ENCODE data around the gene PSMA5. TPM values are rescaled to one million over a fixed set of nuclear protein-coding genes. Genes with fewer than 3 reads are reported as not detected.

The PSMA5 gene
- polyA plus RNA-seq, 3 donors, result 36.6 to 119 (median 118) TPM

DNA sequence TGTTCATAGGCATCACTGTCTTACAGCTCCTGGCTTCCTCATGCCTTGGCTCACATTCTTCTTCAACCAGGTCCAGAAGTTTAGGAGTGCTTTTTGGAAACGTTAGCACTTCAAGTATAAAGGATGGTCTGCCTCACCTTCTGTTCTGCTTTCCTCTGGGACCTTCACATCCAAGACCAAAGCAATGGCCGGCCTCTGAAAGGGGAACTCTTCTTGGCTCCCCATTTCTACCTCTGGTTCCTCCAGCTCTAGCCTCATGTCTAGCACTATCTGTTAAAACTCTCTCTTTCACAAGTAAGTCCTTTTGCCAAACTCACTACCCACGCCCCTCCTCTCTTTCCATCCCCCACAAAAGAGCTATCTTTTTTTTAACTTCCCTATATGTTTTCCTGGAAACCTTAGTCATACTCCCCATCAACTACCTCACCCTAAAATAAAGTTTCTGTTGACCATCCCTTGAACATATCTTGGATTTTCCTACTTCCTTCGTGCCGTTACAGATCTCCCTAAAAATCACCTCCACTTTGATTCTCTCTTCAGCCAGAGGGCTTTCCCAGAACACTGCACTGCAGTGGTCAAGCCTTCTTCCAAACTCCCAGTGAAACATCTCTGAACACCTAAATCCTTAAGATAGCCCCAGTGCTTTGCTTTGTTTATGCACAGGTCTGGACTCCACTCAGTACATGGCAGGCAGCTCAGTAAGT is 36.5 kb downstream of the PSMA5 start:
- H3K27me3 ChIP-seq (ENCODE audit: control insufficient read depth in 2 of 2, insufficient read depth in 2 of 2, low read length in 2 of 2), result no peaks in the 10 kb centered on the region
- peak overlapping the region; percentile 39 to 84 for H3K27ac ChIP-seq (ENCODE audit: low read depth in 1 of 2, low read length in 2 of 2)
- peaks cover 6 to 12% of the 10 kb centered on the region in 2 donors for H3K36me3 Mint-ChIP-seq
- no peaks in the 10 kb centered on the region for H3K27me3 Mint-ChIP-seq (ENCODE audit: low read depth in 3 of 3)
- H3K4me2 ChIP-seq (replicated peaks; ENCODE audit: extremely low read depth, low read length, poor library complexity, severe bottlenecking), result peak overlapping the region; percentile 68
- intact Hi-C loops (cut with micrococcal nuclease), result no loop called here
- H3K27ac Mint-ChIP-seq, result peak overlapping the region; percentile 72 to 91 (median 89)
- peak overlapping the region in 1 of 3 experiments; percentile 68 for H3K4me3 ChIP-seq (replicated peaks in 1 of 3; ENCODE audit: low read depth in 2 of 3, low read length in 3 of 3)
- H3K4me1 ChIP-seq (ENCODE audit: control insufficient read depth in 1 of 2, insufficient read depth in 2 of 2, low read length in 2 of 2), result peaks cover 68 to 76% of the 10 kb centered on the region in 2 donors
- peaks cover 86% of the 10 kb centered on the region for H3K4me1 Mint-ChIP-seq
- no peaks in the 10 kb centered on the region for H3K9me3 Mint-ChIP-seq
- peaks cover 38% of the 10 kb centered on the region for H4K20me1 ChIP-seq (ENCODE audit: insufficient read depth, low read length)
- TF ChIP-seq, protein P1, sequence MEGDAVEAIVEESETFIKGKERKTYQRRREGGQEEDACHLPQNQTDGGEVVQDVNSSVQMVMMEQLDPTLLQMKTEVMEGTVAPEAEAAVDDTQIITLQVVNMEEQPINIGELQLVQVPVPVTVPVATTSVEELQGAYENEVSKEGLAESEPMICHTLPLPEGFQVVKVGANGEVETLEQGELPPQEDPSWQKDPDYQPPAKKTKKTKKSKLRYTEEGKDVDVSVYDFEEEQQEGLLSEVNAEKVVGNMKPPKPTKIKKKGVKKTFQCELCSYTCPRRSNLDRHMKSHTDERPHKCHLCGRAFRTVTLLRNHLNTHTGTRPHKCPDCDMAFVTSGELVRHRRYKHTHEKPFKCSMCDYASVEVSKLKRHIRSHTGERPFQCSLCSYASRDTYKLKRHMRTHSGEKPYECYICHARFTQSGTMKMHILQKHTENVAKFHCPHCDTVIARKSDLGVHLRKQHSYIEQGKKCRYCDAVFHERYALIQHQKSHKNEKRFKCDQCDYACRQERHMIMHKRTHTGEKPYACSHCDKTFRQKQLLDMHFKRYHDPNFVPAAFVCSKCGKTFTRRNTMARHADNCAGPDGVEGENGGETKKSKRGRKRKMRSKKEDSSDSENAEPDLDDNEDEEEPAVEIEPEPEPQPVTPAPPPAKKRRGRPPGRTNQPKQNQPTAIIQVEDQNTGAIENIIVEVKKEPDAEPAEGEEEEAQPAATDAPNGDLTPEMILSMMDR (IDR thresholded peaks at IDR 0.05), result no peak
- H3K36me3 ChIP-seq (replicated peaks in 1 of 2; ENCODE audit: control insufficient read depth in 1 of 2, insufficient read depth in 2 of 2, low read length in 2 of 2), result no peaks in the 10 kb centered on the region
- DNase-seq, result peak; percentile 47 to 60 (median 57)
- no peak overlapping the region for H3K9ac ChIP-seq (ENCODE audit: insufficient read depth, low read length, poor library complexity, severe bottlenecking)
- no peak overlapping the region for H2AFZ ChIP-seq (ENCODE audit: insufficient read depth, low read depth, low read length, poor library complexity, severe bottlenecking)
- 6% methylated on average over 5 of the region's 5 CpGs for WGBS (ENCODE audit: insufficient coverage)
- H3K79me2 ChIP-seq (ENCODE audit: insufficient read depth, low read length), result peaks cover 92% of the 10 kb centered on the region
- no peaks in the 10 kb centered on the region for H3K9me3 ChIP-seq (replicated peaks in 1 of 2; ENCODE audit: control insufficient read depth in 1 of 2, insufficient read depth in 1 of 2, low read length in 2 of 2)
- H3K4me3 Mint-ChIP-seq, result peak overlapping the region; percentile 14 to 80

DNA sequence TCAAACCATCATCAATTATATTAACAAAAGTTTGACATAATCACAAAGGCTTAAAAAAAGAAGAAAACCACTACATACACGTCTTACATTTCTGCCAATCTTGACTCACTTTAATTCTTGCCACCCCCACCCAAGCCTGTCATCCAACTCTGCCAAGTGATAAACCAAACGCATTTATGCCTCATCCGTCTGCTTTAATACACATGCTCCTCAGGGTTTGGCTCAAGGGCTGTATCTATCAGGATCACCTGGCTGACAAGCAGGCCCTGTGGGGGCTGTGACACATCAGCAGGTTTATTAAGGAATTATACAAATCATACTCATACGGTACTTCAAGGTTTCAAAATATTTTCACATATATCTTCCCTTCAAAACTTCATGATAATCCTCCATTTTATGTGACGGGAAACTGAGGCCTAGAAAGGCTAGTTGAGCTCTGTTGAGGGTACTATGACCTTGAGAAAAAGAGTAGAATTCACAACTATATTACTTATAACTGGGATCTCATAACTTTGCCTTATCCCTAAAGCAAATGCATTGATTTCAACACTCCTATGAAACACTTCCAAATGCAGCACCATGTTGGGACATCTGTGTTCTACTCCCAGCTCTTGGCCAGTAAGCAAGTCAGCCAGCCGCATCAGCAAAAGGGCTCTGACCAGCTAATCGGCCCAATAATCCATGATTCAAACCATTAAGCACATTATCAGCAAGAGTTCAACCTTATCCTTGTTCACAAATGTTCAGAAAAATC is 37.2 kb downstream of the PSMA5 start:
- H3K4me1 Mint-ChIP-seq, result peaks cover 85% of the 10 kb centered on the region
- no peak overlapping the region for H3K9ac ChIP-seq (ENCODE audit: insufficient read depth, low read length, poor library complexity, severe bottlenecking)
- peak in 1 of 3 donors; percentile 4 for DNase-seq
- no peaks in the 10 kb centered on the region for H3K27me3 Mint-ChIP-seq (ENCODE audit: low read depth in 3 of 3)
- H3K79me2 ChIP-seq (ENCODE audit: insufficient read depth, low read length), result peaks cover 92% of the 10 kb centered on the region
- peaks cover 46% of the 10 kb centered on the region for H4K20me1 ChIP-seq (ENCODE audit: insufficient read depth, low read length)
- H3K9me3 Mint-ChIP-seq, result no peaks in the 10 kb centered on the region
- H3K27ac Mint-ChIP-seq, result peak overlapping the region; percentile 72 to 91 (median 89)
- no peaks in the 10 kb centered on the region for H3K9me3 ChIP-seq (replicated peaks in 1 of 2; ENCODE audit: control insufficient read depth in 1 of 2, insufficient read depth in 1 of 2, low read length in 2 of 2)
- no peaks in the 10 kb centered on the region for H3K27me3 ChIP-seq (ENCODE audit: control insufficient read depth in 2 of 2, insufficient read depth in 2 of 2, low read length in 2 of 2)
- peak overlapping the region in 1 of 3 experiments; percentile 68 for H3K4me3 ChIP-seq (replicated peaks in 1 of 3; ENCODE audit: low read depth in 2 of 3, low read length in 3 of 3)
- no peaks in the 10 kb centered on the region for H3K36me3 ChIP-seq (replicated peaks in 1 of 2; ENCODE audit: control insufficient read depth in 1 of 2, insufficient read depth in 2 of 2, low read length in 2 of 2)
- WGBS (ENCODE audit: insufficient coverage), result 97% methylated on average over 4 of the region's 7 CpGs
- H3K4me1 ChIP-seq (ENCODE audit: control insufficient read depth in 1 of 2, insufficient read depth in 2 of 2, low read length in 2 of 2), result peaks cover 61 to 75% of the 10 kb centered on the region in 2 donors
- peak overlapping the region; percentile 58 to 80 for H3K4me3 Mint-ChIP-seq
- peak overlapping the region; percentile 39 to 84 for H3K27ac ChIP-seq (ENCODE audit: low read depth in 1 of 2, low read length in 2 of 2)
- TF ChIP-seq, protein P1 (IDR thresholded peaks at IDR 0.05), result no peak
- H2AFZ ChIP-seq (ENCODE audit: insufficient read depth, low read depth, low read length, poor library complexity, severe bottlenecking), result no peak overlapping the region
- H3K36me3 Mint-ChIP-seq, result peaks cover 9 to 18% of the 10 kb centered on the region in 2 donors
- peak overlapping the region; percentile 68 for H3K4me2 ChIP-seq (replicated peaks; ENCODE audit: extremely low read depth, low read length, poor library complexity, severe bottlenecking)
- intact Hi-C loops (cut with micrococcal nuclease), result no loop called here
